Measurements from ENCODE around the gene SPAG17.

The SPAG17 gene

GRCh38 chr1:118160806-118161205 lies 24.2 kb downstream of the SPAG17 start:
- DNase-seq (ENCODE audit: low read depth in 2 of 2): no peak

- DNase-seq (ENCODE audit: low read depth in 2 of 2): no peak
Observed at GRCh38 chr1:118159569-118159968, 25.5 kb downstream of the SPAG17 start.

GRCh38 chr1:118158924-118159323 lies 26.1 kb downstream of the SPAG17 start:
- DNase-seq (ENCODE audit: low read depth in 2 of 2): no peak

GRCh38 chr1:118157506-118157905 lies 27.5 kb downstream of the SPAG17 start:
- DNase-seq (ENCODE audit: low read depth in 2 of 2): no peak

GRCh38 chr1:118155106-118155505 lies 29.9 kb downstream of the SPAG17 start:
- DNase-seq (ENCODE audit: low read depth in 2 of 2): no peak

GRCh38 chr1:118154220-118154619 lies 30.8 kb downstream of the SPAG17 start:
- DNase-seq (ENCODE audit: low read depth in 2 of 2): no peak

GRCh38 chr1:118151312-118151937 lies 33.6 kb downstream of the SPAG17 start:
- DNase-seq (ENCODE audit: low read depth in 2 of 2): peak; percentile 10 to 14

GRCh38 chr1:118149799-118150198 lies 35.2 kb downstream of the SPAG17 start:
- DNase-seq (ENCODE audit: low read depth in 2 of 2): no peak

GRCh38 chr1:118148034-118148433 lies 37.0 kb downstream of the SPAG17 start:
- DNase-seq (ENCODE audit: low read depth in 2 of 2): no peak

GRCh38 chr1:118147522-118147921 lies 37.5 kb downstream of the SPAG17 start:
- no peak for DNase-seq (ENCODE audit: low read depth in 2 of 2)

- no peak for DNase-seq (ENCODE audit: low read depth in 2 of 2)
Observed at GRCh38 chr1:118145721-118146120, 39.3 kb downstream of the SPAG17 start.

- no peak for DNase-seq (ENCODE audit: low read depth in 2 of 2)
Observed at GRCh38 chr1:118144684-118145083, 40.3 kb downstream of the SPAG17 start.

GRCh38 chr1:118143831-118144230 lies 41.2 kb downstream of the SPAG17 start:
- no peak for DNase-seq (ENCODE audit: low read depth in 2 of 2)

- no peak for DNase-seq (ENCODE audit: low read depth in 2 of 2)
Observed at GRCh38 chr1:118143121-118143520, 41.9 kb downstream of the SPAG17 start.

- DNase-seq (ENCODE audit: low read depth in 2 of 2): no peak
Observed at GRCh38 chr1:118142546-118142945, 42.5 kb downstream of the SPAG17 start.

- DNase-seq (ENCODE audit: low read depth in 2 of 2): no peak
Observed at GRCh38 chr1:118137900-118138299, 47.1 kb downstream of the SPAG17 start.

GRCh38 chr1:118136187-118136941 lies 48.7 kb downstream of the SPAG17 start:
- peak; percentile 7 to 24 for DNase-seq (ENCODE audit: low read depth in 2 of 2)

- no peak for DNase-seq (ENCODE audit: low read depth in 2 of 2)
Observed at GRCh38 chr1:118132000-118132399, 53.0 kb downstream of the SPAG17 start.

GRCh38 chr1:118128761-118129160 lies 56.3 kb downstream of the SPAG17 start:
- no peak for DNase-seq (ENCODE audit: low read depth in 2 of 2)

- DNase-seq (ENCODE audit: low read depth in 2 of 2): no peak
Observed at GRCh38 chr1:118124064-118124463, 61.0 kb downstream of the SPAG17 start.

GRCh38 chr1:118123116-118123839 lies 61.8 kb downstream of the SPAG17 start:
- no peak for DNase-seq (ENCODE audit: low read depth in 2 of 2)

- DNase-seq (ENCODE audit: low read depth in 2 of 2): no peak
Observed at GRCh38 chr1:118122234-118123004, 62.6 kb downstream of the SPAG17 start.

Measured in stimulated activated CD4-positive, alpha-beta T cell treated with anti-CD3 and anti-CD28 coated beads, Interleukin-15, amount 100 ng/mL, for 48 hours (primary cell).